Skeletal muscle satellite cell (primary cell): Measurements from ENCODE around the gene ARHGAP8.

Source experiments
- H3K27me3 ChIP-seq: 2 replicates; pipeline ENCODE4 v1.7.0; 2013; ENCODE audit warnings: low read length; ENCODE audit not compliant: control insufficient read depth, insufficient read depth
- H3K36me3 ChIP-seq: 2 replicates; pipeline ENCODE4 v1.7.0; 2013; ENCODE audit warnings: mild to moderate bottlenecking, control low read depth, low read length; ENCODE audit not compliant: insufficient read depth
- H3K4me1 ChIP-seq: 2 replicates; pipeline ENCODE4 v1.7.0; 2013; ENCODE audit warnings: low read length; ENCODE audit not compliant: control insufficient read depth, insufficient read depth
- H3K4me2 ChIP-seq: 2 replicates; pipeline ENCODE4 v1.7.0; 2013; ENCODE audit warnings: mild to moderate bottlenecking, low read length
- H3K4me3 ChIP-seq: 2 replicates; pipeline ENCODE4 v1.7.0; 2013; ENCODE audit warnings: low read length
- H3K9ac ChIP-seq: 2 replicates; pipeline ENCODE4 v1.7.0; 2013; ENCODE audit warnings: mild to moderate bottlenecking, low read depth, low read length, moderate library complexity
- H3K9me3 ChIP-seq: replicated peaks from 2 replicates; pipeline ENCODE4 v1.7.0; 2013; ENCODE audit warnings: mild to moderate bottlenecking, control low read depth, low read length

Gene ARHGAP8

GRCh38 chr22:44813416-44813815 is 61.0 kb downstream of the ARHGAP8 start:
- H3K4me1 ChIP-seq: no peaks in the 10 kb centered on the region
- H3K9ac ChIP-seq: no peak overlapping the region
- H3K4me2 ChIP-seq: no peak overlapping the region
- H3K36me3 ChIP-seq: no peaks in the 10 kb centered on the region
- no peak overlapping the region for H3K4me3 ChIP-seq
- H3K27me3 ChIP-seq: no peaks in the 10 kb centered on the region
- H3K9me3 ChIP-seq: no peaks in the 10 kb centered on the region

GRCh38 chr22:44814266-44815098 is 62.1 kb downstream of the ARHGAP8 start:
- Histone ChIP-seq H3K36me3 (no peaks in the 10 kb centered on the region), H3K4me1 (no peaks in the 10 kb centered on the region), H3K9ac (no peak overlapping the region), H3K9me3 (no peaks in the 10 kb centered on the region), H3K27me3 (no peaks in the 10 kb centered on the region), H3K4me3 (no peak overlapping the region), H3K4me2 (no peak overlapping the region)

DNA sequence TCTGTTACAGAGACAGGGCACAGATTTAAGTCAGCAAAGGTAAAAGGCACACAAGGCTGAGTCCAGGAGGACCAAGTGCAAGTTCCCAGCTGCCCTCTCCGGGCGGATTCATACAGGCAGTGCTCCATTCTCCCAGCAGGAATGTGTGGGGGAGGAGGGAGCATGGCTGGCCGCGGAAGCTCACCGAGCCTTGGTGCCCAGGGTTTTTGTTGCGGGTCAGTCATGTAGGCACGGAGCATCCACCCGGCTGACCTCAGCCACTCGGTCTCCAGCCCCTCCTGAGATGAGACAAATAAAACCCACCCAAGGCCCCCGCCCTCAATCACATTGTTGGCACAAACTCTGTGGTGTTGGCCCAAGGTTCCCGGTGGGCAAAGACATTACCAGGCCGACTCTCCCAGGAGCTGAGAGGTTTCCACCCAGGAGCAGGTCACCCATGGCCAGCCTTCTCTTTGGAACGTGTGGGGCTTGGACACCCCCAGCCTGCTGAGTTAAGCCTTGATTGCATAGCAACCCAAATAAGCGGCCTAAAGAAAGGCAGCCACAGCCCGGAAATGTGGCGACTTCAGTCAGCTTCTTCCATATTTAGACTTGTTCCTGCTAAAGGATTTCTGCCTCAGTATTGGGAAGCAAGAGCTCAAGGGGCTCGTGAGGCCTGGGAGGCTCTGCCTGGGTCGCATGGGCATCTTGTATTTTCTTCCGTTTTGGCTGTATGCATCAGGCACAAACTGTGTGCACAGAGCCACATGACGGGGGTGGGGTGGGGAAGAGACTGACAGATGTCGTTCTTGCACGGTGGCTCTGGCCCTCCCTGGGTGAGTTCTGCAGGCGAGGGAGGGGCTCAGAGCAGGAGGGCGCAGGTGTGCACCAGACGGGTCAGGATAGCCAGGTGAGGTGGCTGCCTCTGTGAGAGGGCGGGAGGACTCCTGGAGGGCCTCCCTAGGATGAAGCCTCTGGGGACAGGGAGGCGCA is 63.0 kb downstream of the ARHGAP8 start:
- no peak overlapping the region for H3K4me2 ChIP-seq
- no peak overlapping the region for H3K9ac ChIP-seq
- H3K27me3 ChIP-seq: no peaks in the 10 kb centered on the region
- H3K4me1 ChIP-seq: no peaks in the 10 kb centered on the region
- H3K4me3 ChIP-seq: no peak overlapping the region
- no peaks in the 10 kb centered on the region for H3K36me3 ChIP-seq
- no peaks in the 10 kb centered on the region for H3K9me3 ChIP-seq

DNA sequence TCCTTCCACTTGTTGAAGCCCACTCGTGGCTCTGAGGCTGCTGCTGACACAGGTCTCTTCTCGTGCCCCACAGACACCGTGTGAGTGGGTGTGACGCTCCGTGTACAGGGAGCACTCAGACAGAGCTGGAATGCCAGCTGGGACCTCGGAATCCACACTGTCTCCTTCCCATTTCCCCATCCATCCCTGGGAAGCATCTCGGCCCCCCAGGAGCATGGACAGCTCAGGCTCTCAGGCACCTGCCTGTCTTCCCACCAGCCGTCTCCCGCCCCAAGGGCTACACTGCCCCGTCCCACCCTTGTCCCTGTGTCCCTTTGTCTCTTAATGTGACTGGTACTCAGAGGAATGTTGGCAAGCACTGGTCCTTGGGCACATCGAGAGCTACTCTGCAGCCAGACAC is 63.8 kb downstream of the ARHGAP8 start:
- Histone ChIP-seq H3K9me3 (no peaks in the 10 kb centered on the region), H3K4me1 (no peaks in the 10 kb centered on the region), H3K4me2 (no peak overlapping the region), H3K9ac (no peak overlapping the region), H3K27me3 (no peaks in the 10 kb centered on the region), H3K36me3 (no peaks in the 10 kb centered on the region), H3K4me3 (no peak overlapping the region)

- no peaks in the 10 kb centered on the region for H3K4me1 ChIP-seq
- no peaks in the 10 kb centered on the region for H3K9me3 ChIP-seq
- no peak overlapping the region for H3K4me2 ChIP-seq
- no peaks in the 10 kb centered on the region for H3K36me3 ChIP-seq
- H3K9ac ChIP-seq: no peak overlapping the region
- H3K27me3 ChIP-seq: peaks cover 15% of the 10 kb centered on the region
- no peak overlapping the region for H3K4me3 ChIP-seq
Observed at GRCh38 chr22:44818727-44819126, 66.4 kb downstream of the ARHGAP8 start.

GRCh38 chr22:44819966-44820631 is 67.7 kb downstream of the ARHGAP8 start:
- no peaks in the 10 kb centered on the region for H3K9me3 ChIP-seq
- no peak overlapping the region for H3K4me3 ChIP-seq
- no peaks in the 10 kb centered on the region for H3K4me1 ChIP-seq
- H3K36me3 ChIP-seq: no peaks in the 10 kb centered on the region
- H3K27me3 ChIP-seq: peaks cover 16% of the 10 kb centered on the region
- H3K4me2 ChIP-seq: no peak overlapping the region
- H3K9ac ChIP-seq: no peak overlapping the region

DNA sequence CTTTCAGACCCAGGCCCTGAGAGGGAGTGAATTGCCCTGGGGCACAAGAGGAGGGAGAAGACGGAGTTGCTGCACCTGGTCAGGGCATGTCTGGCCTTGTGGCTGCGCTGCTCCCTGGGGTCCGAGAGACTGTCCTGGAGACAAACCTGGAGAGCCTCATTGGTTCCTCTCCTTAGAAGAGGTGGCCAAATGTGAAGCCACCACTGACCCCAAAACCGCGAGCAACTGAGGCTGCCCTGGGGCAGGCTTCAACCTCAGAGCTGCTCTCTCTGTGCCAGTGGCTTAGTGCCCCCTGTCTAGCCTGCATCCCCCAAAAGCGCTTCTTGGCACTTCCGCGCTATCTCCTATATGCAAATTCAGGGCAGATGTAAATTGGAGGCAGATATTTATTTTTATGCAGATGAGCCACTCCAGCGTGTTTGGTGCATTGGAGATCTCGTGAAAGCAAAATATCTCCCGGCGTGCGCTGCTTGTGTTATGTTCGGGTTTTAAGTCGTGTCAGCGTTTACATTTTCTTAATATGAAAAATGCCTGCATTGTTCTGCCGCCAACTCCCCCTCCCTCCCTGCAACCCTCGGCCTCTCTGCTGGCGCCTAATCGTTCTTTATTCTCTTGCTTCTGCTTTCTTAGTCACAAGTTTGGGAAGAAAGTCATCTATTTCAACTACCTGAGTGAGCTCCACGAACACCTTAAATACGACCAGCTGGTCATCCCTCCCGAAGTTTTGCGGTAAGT is 69.5 kb downstream of the ARHGAP8 start:
- no peaks in the 10 kb centered on the region for H3K36me3 ChIP-seq
- H3K4me1 ChIP-seq: no peaks in the 10 kb centered on the region
- no peak overlapping the region for H3K4me2 ChIP-seq
- H3K27me3 ChIP-seq: peaks cover 16% of the 10 kb centered on the region
- no peak overlapping the region for H3K4me3 ChIP-seq
- H3K9ac ChIP-seq: no peak overlapping the region
- no peaks in the 10 kb centered on the region for H3K9me3 ChIP-seq

GRCh38 chr22:44822534-44822933 is 70.2 kb downstream of the ARHGAP8 start:
- Histone ChIP-seq H3K4me2 (no peak overlapping the region), H3K27me3 (peaks cover 16% of the 10 kb centered on the region), H3K4me3 (no peak overlapping the region), H3K9me3 (no peaks in the 10 kb centered on the region), H3K9ac (no peak overlapping the region), H3K36me3 (no peaks in the 10 kb centered on the region), H3K4me1 (no peaks in the 10 kb centered on the region)

DNA sequence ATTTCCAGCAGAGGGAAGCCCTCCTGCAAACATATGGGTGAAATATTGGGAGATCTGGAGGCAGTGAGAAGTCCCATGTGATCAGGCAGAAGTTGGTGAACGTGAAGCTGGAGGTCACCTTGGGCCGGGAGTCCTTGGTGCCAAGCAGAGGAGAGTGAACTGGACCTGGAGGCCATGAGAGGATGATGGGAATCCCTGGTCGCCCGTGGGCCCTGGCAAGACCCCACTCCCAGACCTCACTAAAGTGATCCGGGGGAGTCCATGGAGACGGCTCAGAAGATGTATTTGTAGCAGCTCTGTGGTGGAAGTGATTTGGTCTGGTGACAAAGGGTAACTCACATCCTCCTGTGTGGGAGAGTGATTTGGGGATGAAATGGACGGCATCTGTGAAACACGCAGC is 71.0 kb downstream of the ARHGAP8 start:
- Histone ChIP-seq H3K27me3 (peaks cover 16% of the 10 kb centered on the region), H3K36me3 (no peaks in the 10 kb centered on the region), H3K4me2 (no peak overlapping the region), H3K9me3 (no peaks in the 10 kb centered on the region), H3K9ac (no peak overlapping the region), H3K4me1 (no peaks in the 10 kb centered on the region), H3K4me3 (no peak overlapping the region)

GRCh38 chr22:44823806-44824205 is 71.4 kb downstream of the ARHGAP8 start:
- H3K4me1 ChIP-seq: no peaks in the 10 kb centered on the region
- H3K9me3 ChIP-seq: no peaks in the 10 kb centered on the region
- H3K9ac ChIP-seq: no peak overlapping the region
- no peak overlapping the region for H3K4me2 ChIP-seq
- peaks cover 16% of the 10 kb centered on the region for H3K27me3 ChIP-seq
- H3K36me3 ChIP-seq: no peaks in the 10 kb centered on the region
- no peak overlapping the region for H3K4me3 ChIP-seq

DNA sequence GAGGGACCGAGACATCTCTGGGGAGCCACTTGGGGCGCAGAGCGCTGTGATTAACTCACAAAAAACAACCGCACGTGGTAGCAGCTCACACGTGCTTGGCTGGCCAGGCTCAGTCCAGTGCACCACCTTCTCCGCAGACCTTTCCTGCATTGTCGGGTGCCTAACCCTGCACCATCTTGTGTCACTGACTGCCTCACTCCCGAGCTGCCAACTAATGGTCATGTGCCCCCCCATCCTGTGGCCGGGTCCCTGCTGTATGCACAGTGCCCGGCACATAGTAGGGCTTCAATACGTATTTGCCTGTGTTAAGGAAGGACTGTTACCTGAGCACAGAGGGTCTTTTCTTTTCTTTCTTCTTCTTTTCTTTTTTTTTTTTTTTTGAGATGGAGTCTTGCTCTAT is 71.9 kb downstream of the ARHGAP8 start:
- Histone ChIP-seq H3K27me3 (peaks cover 16% of the 10 kb centered on the region), H3K4me2 (no peak overlapping the region), H3K9me3 (no peaks in the 10 kb centered on the region), H3K36me3 (no peaks in the 10 kb centered on the region), H3K9ac (no peak overlapping the region), H3K4me3 (no peak overlapping the region), H3K4me1 (no peaks in the 10 kb centered on the region)
